Natural killer cell (primary cell): Measurements from ENCODE around the gene CD200R1L. TPM values are rescaled to one million over a fixed set of nuclear protein-coding genes. Genes with fewer than 3 reads are reported as not detected.
A peak's percentile ranks its signal among the peaks of the same experiment; 100 is the strongest.

ENCODE experiments used
- ATAC-seq, 3 donors: fragments of 150-1000 bp in 2 of 3; fragments of 200-7000 bp in 1 of 3; cut with Tn5 transposase; 1 replicate in 1 of 3; 2 replicates in 2 of 3; pipeline ENCODE4 v1.10.0; 2021; ENCODE audit warnings: mild to moderate bottlenecking in 2 of 3, moderate library complexity in 2 of 3
- DNase-seq, 2 donors: peaks; one replicate each; pipeline versions ENCODE4 v3.0.0 to v3.0.0-alpha.2; 2013 to 2021; ENCODE audit warnings: mixed read lengths in 1 of 2
- H3K27ac ChIP-seq: one replicate; pipeline ENCODE4 v1.5.1; 2013; ENCODE audit warnings: mild to moderate bottlenecking, low read length
- H3K27me3 ChIP-seq: one replicate; pipeline ENCODE4 v1.6.1; 2013; ENCODE audit warnings: low read length; ENCODE audit not compliant: control insufficient read depth, insufficient read depth
- H3K36me3 ChIP-seq: one replicate; pipeline ENCODE4 v1.6.1; 2013; ENCODE audit warnings: low read length; ENCODE audit not compliant: control insufficient read depth, insufficient read depth
- H3K4me1 ChIP-seq: one replicate; pipeline ENCODE4 v1.6.1; 2013; ENCODE audit warnings: low read length; ENCODE audit not compliant: control insufficient read depth, insufficient read depth
- H3K4me3 ChIP-seq: one replicate; pipeline ENCODE4 v1.5.1; 2013; ENCODE audit warnings: low read length
- H3K9me3 ChIP-seq: one replicate; pipeline ENCODE4 v1.6.1; 2013; ENCODE audit warnings: low read length; ENCODE audit not compliant: control insufficient read depth, insufficient read depth
- H3K27ac Mint-ChIP-seq, 2 donors: one replicate each; pipeline ENCODE4 v1.8.0; 2022; ENCODE audit warnings: mild to moderate bottlenecking in 2 of 2, mixed read lengths in 2 of 2, moderate library complexity in 1 of 2
- H3K27me3 Mint-ChIP-seq, 2 donors: one replicate each; pipeline ENCODE4 v1.8.0; 2022; ENCODE audit warnings: low read depth in 2 of 2, mixed read lengths in 2 of 2
- H3K36me3 Mint-ChIP-seq: one replicate; pipeline ENCODE4 v1.8.0; 2022; ENCODE audit warnings: mixed read lengths
- H3K4me1 Mint-ChIP-seq, 2 donors: one replicate each; pipeline ENCODE4 v1.8.0; 2022; ENCODE audit warnings: mixed read lengths in 2 of 2
- H3K4me3 Mint-ChIP-seq: one replicate; pipeline ENCODE4 v1.8.0; 2022; ENCODE audit warnings: mild to moderate bottlenecking, moderate library complexity, mixed read lengths
- H3K9me3 Mint-ChIP-seq, 2 donors: one replicate each; pipeline ENCODE4 v1.8.0; 2022; ENCODE audit warnings: mixed read lengths in 2 of 2
- WGBS: methylation state at CpG from one replicate; pipeline ENCODE4 v1.1.7; 2013; ENCODE audit warnings: missing lambda C conversion rate; ENCODE audit not compliant: insufficient coverage; 5-methylcytosine and 5-hydroxymethylcytosine counted together
- intact Hi-C: fragments of 100-400 bp; cut with micrococcal nuclease; formaldehyde crosslinking; loops from one replicate; pipeline ENCODE4 v1.14.2; 2022
- total RNA-seq, 4 donors: library from RNA; stranded (reverse); fragments of 120-200 nt in 1 of 4; gene quantifications; one replicate each; pipeline versions ENCODE4 v1.2.3 to v1.2.4, GENCODE V29; 2013 to 2022
- TF ChIP-seq, protein P1 (sequence below): fragments of 200-600 bp; IDR thresholded peaks from one replicate; pipeline ENCODE4 v1.8.0; 2022; ENCODE audit warnings: antibody characterized with exemption

CD200R1L gene
- total RNA-seq, 3 donors from 2014 or later (not counting 1 experiment from before 2014, with no cell fraction given) = 1.3 TPM; not detected in 2

DNA sequence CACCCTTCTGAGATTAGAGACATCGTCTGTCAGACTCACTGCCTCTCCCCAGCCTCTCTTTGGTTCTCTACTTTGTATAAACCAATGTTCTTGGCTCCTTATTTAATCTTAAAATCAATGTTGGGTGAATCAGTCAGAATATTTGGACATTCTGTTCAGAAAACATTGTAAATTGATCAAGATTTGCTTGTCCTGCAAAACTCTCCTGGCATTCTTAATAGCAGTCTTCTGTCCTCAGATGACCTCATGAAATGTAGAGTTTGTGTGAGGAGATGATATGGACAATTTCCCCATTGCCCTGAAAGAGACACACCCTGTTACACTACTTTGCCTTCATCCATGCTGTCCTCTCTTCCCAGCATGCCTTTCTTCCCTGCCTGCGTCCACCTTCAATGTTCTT lies 33.6 kb downstream of the CD200R1L start:
- Mint-ChIP-seq H3K36me3 (no peaks in the 10 kb centered on the region), H3K27me3 (no peaks in the 10 kb centered on the region), H3K4me1 (peaks cover 12 to 14% of the 10 kb centered on the region in 2 donors), H3K4me3 (no peak overlapping the region), H3K9me3 (no peaks in the 10 kb centered on the region), H3K27ac (no peak overlapping the region)
- intact Hi-C loops = no loop called here
- WGBS = 94% methylated on average over 1 of the region's 2 CpGs
- DNase-seq (no peak), ATAC-seq (no peak)
- H3K9me3 ChIP-seq = no peaks in the 10 kb centered on the region
- peak overlapping the region; percentile 18 for H3K27ac ChIP-seq
- peaks cover 7% of the 10 kb centered on the region for H3K4me1 ChIP-seq
- H3K27me3 ChIP-seq = no peaks in the 10 kb centered on the region
- no peak overlapping the region for H3K4me3 ChIP-seq
- TF ChIP-seq, protein P1, sequence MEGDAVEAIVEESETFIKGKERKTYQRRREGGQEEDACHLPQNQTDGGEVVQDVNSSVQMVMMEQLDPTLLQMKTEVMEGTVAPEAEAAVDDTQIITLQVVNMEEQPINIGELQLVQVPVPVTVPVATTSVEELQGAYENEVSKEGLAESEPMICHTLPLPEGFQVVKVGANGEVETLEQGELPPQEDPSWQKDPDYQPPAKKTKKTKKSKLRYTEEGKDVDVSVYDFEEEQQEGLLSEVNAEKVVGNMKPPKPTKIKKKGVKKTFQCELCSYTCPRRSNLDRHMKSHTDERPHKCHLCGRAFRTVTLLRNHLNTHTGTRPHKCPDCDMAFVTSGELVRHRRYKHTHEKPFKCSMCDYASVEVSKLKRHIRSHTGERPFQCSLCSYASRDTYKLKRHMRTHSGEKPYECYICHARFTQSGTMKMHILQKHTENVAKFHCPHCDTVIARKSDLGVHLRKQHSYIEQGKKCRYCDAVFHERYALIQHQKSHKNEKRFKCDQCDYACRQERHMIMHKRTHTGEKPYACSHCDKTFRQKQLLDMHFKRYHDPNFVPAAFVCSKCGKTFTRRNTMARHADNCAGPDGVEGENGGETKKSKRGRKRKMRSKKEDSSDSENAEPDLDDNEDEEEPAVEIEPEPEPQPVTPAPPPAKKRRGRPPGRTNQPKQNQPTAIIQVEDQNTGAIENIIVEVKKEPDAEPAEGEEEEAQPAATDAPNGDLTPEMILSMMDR = no peak
- H3K36me3 ChIP-seq = no peaks in the 10 kb centered on the region

DNA sequence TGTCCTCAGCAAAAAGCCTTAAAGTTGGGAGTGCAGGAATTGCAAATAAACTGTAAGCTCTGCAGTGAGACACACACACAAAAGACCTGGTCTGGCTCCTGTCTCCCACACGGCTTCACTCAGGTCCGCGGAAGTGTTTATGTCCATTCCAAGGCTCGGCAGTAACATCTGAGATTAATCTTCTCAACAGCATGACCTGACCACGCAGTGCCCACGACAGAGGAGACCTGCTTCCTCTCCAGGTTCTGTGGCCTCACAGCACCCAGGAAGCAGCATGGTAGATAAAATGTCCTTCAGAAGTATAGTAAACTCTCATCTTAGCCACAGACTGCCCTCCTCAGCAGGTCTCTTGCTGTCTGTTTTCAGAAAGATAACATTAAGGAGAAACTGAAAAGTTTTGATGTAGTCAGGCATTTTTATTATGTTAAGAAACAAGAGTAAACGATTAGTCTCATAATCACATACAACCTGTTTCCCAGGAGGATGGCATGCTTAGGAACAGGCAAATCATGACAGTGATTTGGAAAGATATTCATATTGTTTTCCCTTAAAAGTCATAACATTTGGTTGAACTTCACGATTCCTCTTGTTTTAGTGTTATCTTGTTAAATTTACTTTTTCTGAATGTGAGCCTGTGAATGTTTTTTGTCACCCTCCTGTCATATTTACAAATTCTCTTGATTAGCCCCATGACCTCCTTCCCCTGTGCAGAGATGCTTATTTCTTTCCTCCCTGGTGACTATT lies 34.6 kb downstream of the CD200R1L start:
- Histone ChIP-seq H3K4me3 (no peak overlapping the region), H3K9me3 (no peaks in the 10 kb centered on the region), H3K4me1 (peaks cover 7% of the 10 kb centered on the region), H3K36me3 (no peaks in the 10 kb centered on the region), H3K27ac (no peak overlapping the region), H3K27me3 (no peaks in the 10 kb centered on the region)
- H3K4me1 Mint-ChIP-seq = peaks cover 12 to 14% of the 10 kb centered on the region in 2 donors
- 39% methylated on average over 6 of the region's 8 CpGs for WGBS
- DNase-seq (no peak), ATAC-seq (peak in 1 of 3 donors; percentile 50)
- intact Hi-C loops = no loop called here
- no peak overlapping the region for H3K4me3 Mint-ChIP-seq
- no peaks in the 10 kb centered on the region for H3K9me3 Mint-ChIP-seq
- no peaks in the 10 kb centered on the region for H3K36me3 Mint-ChIP-seq
- no peaks in the 10 kb centered on the region for H3K27me3 Mint-ChIP-seq
- TF ChIP-seq, protein P1 = no peak
- no peak overlapping the region for H3K27ac Mint-ChIP-seq

DNA sequence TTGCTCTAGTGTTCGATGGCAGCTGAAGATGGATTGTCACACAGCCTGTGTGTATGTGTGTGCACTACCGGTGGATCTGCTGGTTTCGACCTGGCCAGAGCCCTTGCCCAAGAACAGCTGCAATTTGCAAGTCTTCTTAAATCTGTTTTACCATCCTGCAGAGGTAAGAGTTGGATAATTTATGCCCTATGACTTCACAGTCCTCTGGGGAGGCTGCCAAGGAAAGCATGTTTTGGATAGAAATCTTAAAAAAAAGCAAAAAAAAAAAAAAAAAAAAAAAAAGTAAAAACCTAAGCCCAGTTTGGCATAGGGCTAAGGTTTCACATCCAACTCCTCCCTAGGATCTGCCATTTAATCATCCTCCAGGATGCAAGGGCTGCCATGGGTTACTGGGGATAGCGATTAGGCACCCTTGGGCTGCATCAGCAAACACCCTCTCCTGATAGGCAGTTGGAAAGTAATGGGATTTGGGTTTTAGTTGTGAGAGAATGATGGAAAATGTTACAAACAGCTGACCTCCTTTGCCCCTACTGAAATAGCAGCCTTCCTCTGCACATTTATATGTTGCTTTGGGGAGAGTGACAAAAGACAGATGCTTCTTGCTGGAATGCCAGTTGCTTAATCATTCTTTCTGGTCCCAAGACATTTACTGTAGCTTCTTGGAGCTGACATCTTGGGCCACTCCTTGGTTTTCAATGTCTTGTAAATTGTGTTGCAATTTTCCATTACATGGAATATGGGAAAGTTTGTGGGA lies 35.4 kb downstream of the CD200R1L start:
- peaks cover 12 to 14% of the 10 kb centered on the region in 2 donors for H3K4me1 Mint-ChIP-seq
- intact Hi-C loops = no loop called here

More for the DNA sequence above, 35.4 kb downstream of the CD200R1L start:
- no peak overlapping the region for H3K27ac ChIP-seq
- Mint-ChIP-seq H3K27ac (no peak overlapping the region), H3K27me3 (no peaks in the 10 kb centered on the region), H3K9me3 (no peaks in the 10 kb centered on the region), H3K36me3 (no peaks in the 10 kb centered on the region), H3K4me3 (no peak overlapping the region)
- H3K4me3 ChIP-seq = no peak overlapping the region
- H3K9me3 ChIP-seq = no peaks in the 10 kb centered on the region
- DNase-seq = no peak
- H3K36me3 ChIP-seq = no peaks in the 10 kb centered on the region
- TF ChIP-seq, protein P1 = no peak
- H3K27me3 ChIP-seq = no peaks in the 10 kb centered on the region
- 69% methylated on average over 4 of the region's 4 CpGs for WGBS
- peaks cover 7% of the 10 kb centered on the region for H3K4me1 ChIP-seq
- ATAC-seq = no peak
